Measurements from ENCODE around the gene SLC43A1.

Gene SLC43A1

DNA sequence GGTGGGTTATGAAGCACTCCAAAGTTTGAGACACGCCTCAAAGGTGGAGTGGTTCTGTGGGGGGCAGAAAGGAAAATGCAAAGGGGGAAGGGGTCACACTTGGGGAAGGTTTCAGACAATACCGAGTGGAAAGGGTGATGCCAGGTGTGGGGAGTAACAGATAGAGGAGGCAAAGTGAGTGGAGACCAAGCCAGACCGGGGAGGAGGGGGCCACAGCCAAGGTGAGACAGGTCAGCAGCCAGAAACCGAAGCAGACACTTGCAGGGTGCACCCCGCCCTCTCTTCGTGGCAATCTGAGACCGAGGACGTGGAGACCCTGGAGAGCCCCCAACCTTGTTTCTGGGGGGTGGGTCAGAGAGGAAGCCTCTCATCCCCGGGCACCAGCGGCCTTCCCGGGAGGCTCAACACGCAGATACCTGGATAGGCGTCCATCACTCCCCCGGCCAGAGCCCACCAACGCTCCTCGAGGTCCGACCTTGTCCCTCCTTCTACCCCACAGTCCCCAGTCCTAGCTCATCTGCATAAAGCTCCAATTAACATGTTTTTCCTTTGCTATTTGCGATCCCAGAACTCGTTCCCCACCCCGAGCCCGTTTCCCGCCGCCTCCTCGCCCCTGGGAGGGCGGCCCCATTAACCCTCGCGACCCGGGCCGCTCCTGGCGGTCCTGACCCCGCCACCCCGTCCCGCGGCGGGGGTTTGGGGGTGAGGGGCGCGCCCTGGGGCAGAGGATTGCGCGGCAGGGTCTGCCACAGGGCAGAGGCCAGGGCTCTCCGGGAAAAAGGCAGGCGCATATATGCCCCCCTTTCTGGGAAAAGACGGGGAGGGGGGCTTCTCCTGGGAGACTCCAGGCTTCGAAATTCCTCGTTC lies 33.4 kb downstream of the SLC43A1 start:
- DNase-seq (ENCODE audit: extremely low read depth, low read depth), result no peak
- TF ChIP-seq, protein P1, sequence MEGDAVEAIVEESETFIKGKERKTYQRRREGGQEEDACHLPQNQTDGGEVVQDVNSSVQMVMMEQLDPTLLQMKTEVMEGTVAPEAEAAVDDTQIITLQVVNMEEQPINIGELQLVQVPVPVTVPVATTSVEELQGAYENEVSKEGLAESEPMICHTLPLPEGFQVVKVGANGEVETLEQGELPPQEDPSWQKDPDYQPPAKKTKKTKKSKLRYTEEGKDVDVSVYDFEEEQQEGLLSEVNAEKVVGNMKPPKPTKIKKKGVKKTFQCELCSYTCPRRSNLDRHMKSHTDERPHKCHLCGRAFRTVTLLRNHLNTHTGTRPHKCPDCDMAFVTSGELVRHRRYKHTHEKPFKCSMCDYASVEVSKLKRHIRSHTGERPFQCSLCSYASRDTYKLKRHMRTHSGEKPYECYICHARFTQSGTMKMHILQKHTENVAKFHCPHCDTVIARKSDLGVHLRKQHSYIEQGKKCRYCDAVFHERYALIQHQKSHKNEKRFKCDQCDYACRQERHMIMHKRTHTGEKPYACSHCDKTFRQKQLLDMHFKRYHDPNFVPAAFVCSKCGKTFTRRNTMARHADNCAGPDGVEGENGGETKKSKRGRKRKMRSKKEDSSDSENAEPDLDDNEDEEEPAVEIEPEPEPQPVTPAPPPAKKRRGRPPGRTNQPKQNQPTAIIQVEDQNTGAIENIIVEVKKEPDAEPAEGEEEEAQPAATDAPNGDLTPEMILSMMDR (IDR thresholded peaks at IDR 0.05; ENCODE audit: low read depth, low read length), result no peak

DNA sequence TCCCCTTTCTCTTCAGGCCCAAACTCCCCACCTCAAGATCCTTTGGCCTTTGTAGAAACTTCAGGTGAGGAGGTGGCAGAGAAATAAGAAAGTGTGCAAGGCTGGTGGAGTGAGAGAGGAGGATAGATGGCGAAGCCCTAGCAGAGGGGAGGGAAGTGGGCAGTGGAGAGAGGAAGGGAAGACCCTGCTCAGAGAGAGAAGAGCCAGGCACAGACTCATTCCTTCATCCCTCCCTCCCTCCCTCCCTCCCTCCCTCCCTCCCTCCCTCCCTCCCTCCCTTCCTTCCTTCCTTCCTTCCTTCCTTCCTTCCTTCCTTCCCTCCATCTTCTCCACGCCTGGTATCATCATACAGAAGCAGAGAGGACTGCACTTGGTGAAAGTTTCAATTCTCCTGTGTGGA lies 34.2 kb downstream of the SLC43A1 start:
- TF ChIP-seq, protein P1 (IDR thresholded peaks at IDR 0.05; ENCODE audit: low read depth, low read length), result no peak
- no peak for DNase-seq (ENCODE audit: extremely low read depth, low read depth)

DNA sequence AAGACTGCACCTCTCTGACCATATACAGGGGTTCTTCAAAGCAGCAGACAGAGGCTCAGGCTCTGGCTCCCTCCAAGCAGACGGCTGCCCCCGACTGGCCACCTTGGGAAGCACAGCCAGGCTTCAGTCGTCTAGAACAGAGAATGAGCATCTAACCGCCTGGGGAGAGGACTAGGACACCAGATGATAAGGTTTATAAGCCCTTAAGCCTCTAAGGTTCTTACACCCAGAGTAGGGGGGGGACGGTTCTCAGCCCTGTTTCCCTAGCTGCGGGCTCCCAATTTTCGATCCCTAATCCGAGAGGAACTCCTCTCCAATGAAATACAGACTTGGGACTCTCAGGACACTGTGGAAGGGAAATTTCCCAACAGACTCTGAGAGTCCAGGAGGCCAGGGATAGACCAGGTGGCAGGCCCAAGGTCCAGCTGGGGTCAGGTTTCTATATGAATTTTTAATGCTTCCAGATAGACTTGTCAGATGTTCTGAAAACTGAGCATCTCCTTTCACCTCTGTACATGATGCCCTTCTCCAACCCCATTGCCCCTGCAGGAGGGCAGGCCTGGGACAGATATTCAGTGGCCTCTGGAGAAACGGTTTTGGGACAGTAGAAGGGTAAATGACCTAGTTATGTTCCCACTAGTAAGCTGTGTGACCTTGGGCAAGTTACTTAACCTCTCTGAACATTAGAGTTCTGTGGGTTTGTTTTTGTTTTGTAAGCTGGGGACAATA lies 34.9 kb downstream of the SLC43A1 start:
- TF ChIP-seq, protein P1 (IDR thresholded peaks at IDR 0.05; ENCODE audit: low read depth, low read length), result peak; percentile 71
- DNase-seq (ENCODE audit: extremely low read depth, low read depth), result no peak

DNA sequence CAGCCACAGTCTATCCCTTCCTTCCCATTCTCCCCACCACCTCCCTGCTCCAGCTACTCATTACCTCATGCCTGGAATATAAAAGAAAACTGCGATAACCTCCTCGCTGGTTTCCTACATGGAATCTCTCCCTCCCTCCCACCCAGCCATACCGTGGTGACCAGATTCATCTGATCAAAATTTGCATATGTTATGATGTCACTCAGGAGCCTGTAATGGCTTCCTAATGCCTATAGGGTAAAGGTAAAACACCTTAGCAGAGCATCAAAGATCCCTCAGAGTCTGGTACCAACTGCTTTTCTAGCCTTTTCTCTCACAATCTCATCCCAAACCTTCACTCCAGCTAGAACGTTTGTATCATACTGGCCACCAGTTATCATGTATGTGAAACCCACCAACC lies 35.6 kb downstream of the SLC43A1 start:
- TF ChIP-seq, protein P1 (IDR thresholded peaks at IDR 0.05; ENCODE audit: low read depth, low read length), result no peak
- no peak for DNase-seq (ENCODE audit: extremely low read depth, low read depth)

DNA sequence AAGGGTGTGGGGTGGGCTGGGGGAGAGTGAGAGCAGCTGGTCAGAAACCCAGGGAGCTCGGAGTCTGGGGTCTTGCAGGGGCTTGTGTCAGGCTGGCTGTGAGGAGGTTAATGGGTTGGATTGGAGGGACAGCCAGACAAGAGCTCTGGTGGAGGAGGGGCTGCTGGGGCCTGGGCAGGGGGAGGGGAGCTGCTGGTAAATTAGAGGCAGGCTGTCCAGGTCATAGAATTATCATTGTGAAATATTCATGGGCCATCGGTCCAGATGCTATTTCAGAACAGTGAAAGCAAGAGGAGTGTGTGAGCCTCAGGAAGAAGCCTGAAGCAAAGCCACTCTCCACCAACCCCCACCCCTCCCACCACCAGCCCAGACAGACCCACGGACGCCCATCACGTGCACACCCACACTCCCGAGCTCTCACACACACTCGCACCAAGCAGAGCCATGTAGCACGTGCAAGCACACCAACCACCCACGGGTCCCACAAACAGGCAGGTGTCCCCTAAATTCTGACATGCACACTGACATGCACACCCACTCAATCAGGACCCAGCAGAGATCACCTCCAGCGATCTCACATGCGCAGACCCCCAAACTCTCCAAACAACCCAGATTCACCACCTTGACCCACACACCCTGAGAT lies 36.4 kb downstream of the SLC43A1 start:
- no peak for DNase-seq (ENCODE audit: extremely low read depth, low read depth)
- TF ChIP-seq, protein P1 (IDR thresholded peaks at IDR 0.05; ENCODE audit: low read depth, low read length), result no peak

DNA sequence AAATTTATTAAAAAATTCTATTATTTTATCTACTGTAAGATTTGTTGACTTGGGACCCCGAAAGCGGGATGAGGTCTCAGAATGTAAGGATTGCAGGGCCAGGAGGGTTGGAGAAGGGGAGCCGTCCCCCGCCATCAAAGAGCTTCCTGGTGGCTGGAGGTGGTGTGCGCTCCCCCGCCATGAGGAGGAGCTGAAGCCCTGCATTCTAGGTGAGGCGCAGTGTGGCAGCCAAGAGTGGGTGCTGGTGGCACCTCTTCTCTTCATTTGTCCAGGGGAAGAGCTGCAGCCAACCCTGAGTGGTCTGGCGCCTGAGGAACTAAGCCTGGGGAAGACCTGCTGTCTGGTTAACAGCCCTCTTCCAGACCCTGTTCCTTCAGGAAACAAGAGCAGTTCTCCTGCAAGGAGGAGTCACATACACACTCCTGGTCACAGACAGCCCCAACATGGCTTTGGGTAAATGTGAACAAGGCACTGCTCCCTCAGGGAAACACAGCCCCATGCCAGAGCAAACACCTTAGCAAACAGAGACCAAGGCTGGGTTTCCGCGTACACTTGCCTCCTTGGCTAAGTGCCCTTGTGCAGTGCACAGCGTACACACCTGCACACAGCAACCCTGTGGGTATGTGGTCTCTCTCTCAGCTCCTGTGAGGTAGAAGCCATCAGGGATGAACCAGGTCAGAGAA lies 37.9 kb downstream of the SLC43A1 start:
- TF ChIP-seq, protein P1 (IDR thresholded peaks at IDR 0.05; ENCODE audit: low read depth, low read length), result no peak
- no peak for DNase-seq (ENCODE audit: extremely low read depth, low read depth)

Measured in AG09319 (cell line).